Osteoblast (primary cell): Measurements from ENCODE around the gene MYH13. TPM values are rescaled to one million over a fixed set of nuclear protein-coding genes. Genes with fewer than 3 reads are reported as not detected.

ENCODE experiments used
- DNase-seq: peaks from one replicate; pipeline ENCODE4 v3.0.0; 2011; ENCODE audit warnings: low spot score, mixed read lengths; ENCODE audit not compliant: insufficient read length; ENCODE audit errors: missing footprints
- H2AFZ ChIP-seq: 2 replicates; pipeline ENCODE4 v1.6.0; 2011; ENCODE audit warnings: mild to moderate bottlenecking, low read length
- H3K27ac ChIP-seq: 2 replicates; pipeline ENCODE4 v1.5.1; 2011; ENCODE audit warnings: mild to moderate bottlenecking, low read depth, low read length, moderate library complexity
- H3K27me3 ChIP-seq: 2 replicates; pipeline ENCODE4 v1.6.0; 2012; ENCODE audit warnings: mild to moderate bottlenecking, control low read depth, inconsistent platforms, low read length, moderate library complexity; ENCODE audit not compliant: insufficient read depth
- H3K36me3 ChIP-seq: 2 replicates; pipeline ENCODE4 v1.5.1; 2011; ENCODE audit warnings: mild to moderate bottlenecking, low read length, control low read depth, moderate library complexity; ENCODE audit not compliant: insufficient read depth
- H3K4me1 ChIP-seq: 2 replicates; pipeline ENCODE4 v1.5.1; 2011; ENCODE audit warnings: mild to moderate bottlenecking, low read length, control low read depth, moderate library complexity; ENCODE audit not compliant: insufficient read depth
- H3K4me2 ChIP-seq: 2 replicates; pipeline ENCODE4 v1.6.0; 2011; ENCODE audit warnings: mild to moderate bottlenecking, low read length; ENCODE audit not compliant: insufficient read depth
- H3K4me3 ChIP-seq: fragments of 200-600 bp; sonication (generic); 3 replicates; pipeline ENCODE4 v1.5.1; 2012; ENCODE audit warnings: mild to moderate bottlenecking, low read length, inconsistent platforms; ENCODE audit not compliant: insufficient read depth
- H3K79me2 ChIP-seq: 2 replicates; pipeline ENCODE4 v1.6.0; 2012; ENCODE audit warnings: mild to moderate bottlenecking, low read length, control low read depth, inconsistent platforms; ENCODE audit not compliant: insufficient read depth
- H3K9me3 ChIP-seq: 2 replicates; pipeline ENCODE4 v1.5.1; 2011; ENCODE audit warnings: low read depth, low read length, control low read depth
- H4K20me1 ChIP-seq: 2 replicates; pipeline ENCODE4 v1.6.0; 2012; ENCODE audit warnings: mild to moderate bottlenecking, low read length, control low read depth; ENCODE audit not compliant: insufficient read depth
- total RNA-seq: library from RNA; depleted of rRNA; stranded (reverse); fragments of >200 nt; gene quantifications from 2 replicates; pipeline ENCODE4 v1.2.3, GENCODE V29; 2012
- TF ChIP-seq, protein P1 (sequence below): IDR thresholded peaks from 2 replicates; pipeline ENCODE4 v1.5.1; 2011; ENCODE audit warnings: mild to moderate bottlenecking, low read depth, low read length, moderate library complexity; ENCODE audit errors: extremely low read depth

The MYH13 gene
- total RNA-seq, 1 donor = not detected

DNA sequence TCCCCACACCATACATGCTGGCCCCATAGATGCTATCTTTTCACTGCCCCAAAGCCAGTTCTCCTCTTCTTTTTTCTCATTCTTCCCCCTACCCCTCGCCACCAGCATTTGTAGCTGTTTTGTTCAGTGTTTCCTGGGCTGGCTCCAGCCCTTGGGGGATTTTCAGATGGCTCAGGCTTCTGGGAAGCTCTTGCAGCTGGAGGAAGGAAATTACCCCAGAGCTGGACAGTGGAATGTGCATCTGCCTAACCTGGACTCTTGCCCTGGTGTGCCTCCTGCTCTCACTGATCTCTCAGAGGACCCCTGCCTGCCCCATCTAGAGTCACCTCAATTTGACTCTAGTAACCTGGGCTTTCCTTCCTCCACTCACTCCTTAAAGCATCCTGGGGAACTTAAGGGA is 82.8 kb downstream of the MYH13 start:
- no peaks in the 10 kb centered on the region for H3K79me2 ChIP-seq
- DNase-seq = no peak
- H3K9me3 ChIP-seq = no peaks in the 10 kb centered on the region
- no peaks in the 10 kb centered on the region for H3K27me3 ChIP-seq
- no peaks in the 10 kb centered on the region for H3K4me1 ChIP-seq
- H2AFZ ChIP-seq = no peak overlapping the region
- H4K20me1 ChIP-seq = no peaks in the 10 kb centered on the region
- H3K4me2 ChIP-seq = no peak overlapping the region
- no peaks in the 10 kb centered on the region for H3K36me3 ChIP-seq
- no peak overlapping the region for H3K27ac ChIP-seq
- TF ChIP-seq, protein P1, sequence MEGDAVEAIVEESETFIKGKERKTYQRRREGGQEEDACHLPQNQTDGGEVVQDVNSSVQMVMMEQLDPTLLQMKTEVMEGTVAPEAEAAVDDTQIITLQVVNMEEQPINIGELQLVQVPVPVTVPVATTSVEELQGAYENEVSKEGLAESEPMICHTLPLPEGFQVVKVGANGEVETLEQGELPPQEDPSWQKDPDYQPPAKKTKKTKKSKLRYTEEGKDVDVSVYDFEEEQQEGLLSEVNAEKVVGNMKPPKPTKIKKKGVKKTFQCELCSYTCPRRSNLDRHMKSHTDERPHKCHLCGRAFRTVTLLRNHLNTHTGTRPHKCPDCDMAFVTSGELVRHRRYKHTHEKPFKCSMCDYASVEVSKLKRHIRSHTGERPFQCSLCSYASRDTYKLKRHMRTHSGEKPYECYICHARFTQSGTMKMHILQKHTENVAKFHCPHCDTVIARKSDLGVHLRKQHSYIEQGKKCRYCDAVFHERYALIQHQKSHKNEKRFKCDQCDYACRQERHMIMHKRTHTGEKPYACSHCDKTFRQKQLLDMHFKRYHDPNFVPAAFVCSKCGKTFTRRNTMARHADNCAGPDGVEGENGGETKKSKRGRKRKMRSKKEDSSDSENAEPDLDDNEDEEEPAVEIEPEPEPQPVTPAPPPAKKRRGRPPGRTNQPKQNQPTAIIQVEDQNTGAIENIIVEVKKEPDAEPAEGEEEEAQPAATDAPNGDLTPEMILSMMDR = no peak
- H3K4me3 ChIP-seq = no peak overlapping the region

DNA sequence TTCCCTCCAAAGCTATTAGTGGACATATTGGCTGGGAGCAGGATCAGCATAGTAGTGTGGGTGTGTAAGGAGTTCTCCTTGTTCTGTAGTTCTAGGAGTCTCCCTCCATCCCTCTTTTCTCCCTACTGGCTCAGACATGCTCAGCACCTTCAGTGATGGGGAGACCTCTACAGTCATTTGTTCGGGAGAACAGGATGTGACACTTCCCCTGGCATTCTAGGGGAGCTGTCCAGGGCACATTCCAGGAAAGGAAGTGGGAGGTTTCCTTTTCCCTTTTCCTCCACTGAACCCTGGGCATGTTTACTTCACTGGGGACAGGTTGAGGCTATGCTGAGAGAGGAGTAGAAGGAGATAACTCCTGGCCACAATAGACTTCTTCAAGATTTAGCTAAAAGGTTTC is 86.5 kb downstream of the MYH13 start:
- Histone ChIP-seq H3K27me3 (no peaks in the 10 kb centered on the region), H3K4me1 (no peaks in the 10 kb centered on the region), H2AFZ (no peak overlapping the region), H3K79me2 (no peaks in the 10 kb centered on the region), H3K9me3 (no peaks in the 10 kb centered on the region), H3K36me3 (no peaks in the 10 kb centered on the region), H3K4me3 (no peak overlapping the region), H3K27ac (no peak overlapping the region), H4K20me1 (no peaks in the 10 kb centered on the region), H3K4me2 (no peak overlapping the region)
- no peak for DNase-seq
- TF ChIP-seq, protein P1 = no peak

DNA sequence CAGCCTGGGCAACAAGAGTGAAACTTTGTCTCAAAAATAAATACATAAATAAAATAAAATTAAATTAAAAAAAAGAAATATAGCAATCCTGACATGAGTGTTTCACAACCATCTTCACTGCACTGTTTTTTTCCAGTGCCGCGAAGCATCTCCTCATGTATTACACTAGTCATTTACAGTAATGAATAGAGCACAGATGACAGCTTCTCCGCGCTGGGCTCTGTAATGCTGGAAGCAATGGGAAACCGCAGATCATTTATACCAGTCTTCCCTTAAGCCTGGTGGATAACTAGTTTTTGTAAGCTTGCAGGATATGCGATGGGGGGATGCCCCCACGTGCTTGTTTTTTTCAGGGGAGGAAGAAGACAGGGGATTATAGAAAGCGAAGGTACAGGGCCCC is 86.9 kb downstream of the MYH13 start:
- no peak overlapping the region for H3K27ac ChIP-seq
- H3K9me3 ChIP-seq = no peaks in the 10 kb centered on the region
- H4K20me1 ChIP-seq = no peaks in the 10 kb centered on the region
- H3K4me1 ChIP-seq = no peaks in the 10 kb centered on the region
- no peaks in the 10 kb centered on the region for H3K27me3 ChIP-seq
- no peaks in the 10 kb centered on the region for H3K79me2 ChIP-seq
- TF ChIP-seq, protein P1 = no peak
- no peak overlapping the region for H3K4me3 ChIP-seq
- no peak overlapping the region for H3K4me2 ChIP-seq
- H3K36me3 ChIP-seq = no peaks in the 10 kb centered on the region
- DNase-seq = no peak
- no peak overlapping the region for H2AFZ ChIP-seq

DNA sequence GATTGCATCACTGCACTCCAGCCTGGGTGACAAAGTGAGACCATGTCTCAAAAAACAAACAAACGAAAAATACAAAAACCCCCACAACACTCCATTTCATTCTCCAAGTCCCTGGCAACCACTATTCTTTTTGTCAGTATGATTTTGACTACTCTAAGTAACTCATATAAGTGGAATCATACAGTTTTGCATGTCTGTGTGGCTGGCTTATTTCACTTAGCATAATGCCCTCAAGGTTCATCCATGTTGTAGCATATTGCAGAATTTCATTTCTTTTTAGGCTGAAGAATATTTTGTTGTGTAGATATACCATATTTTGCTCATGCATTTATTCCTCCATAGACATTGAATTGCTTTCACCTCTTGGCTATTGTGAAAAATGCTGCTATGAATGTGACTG is 92.7 kb downstream of the MYH13 start:
- no peak overlapping the region for H3K27ac ChIP-seq
- TF ChIP-seq, protein P1 = no peak
- H4K20me1 ChIP-seq = no peaks in the 10 kb centered on the region
- no peak overlapping the region for H2AFZ ChIP-seq
- H3K79me2 ChIP-seq = no peaks in the 10 kb centered on the region
- no peaks in the 10 kb centered on the region for H3K36me3 ChIP-seq
- H3K4me1 ChIP-seq = no peaks in the 10 kb centered on the region
- no peak for DNase-seq
- no peak overlapping the region for H3K4me2 ChIP-seq
- no peaks in the 10 kb centered on the region for H3K27me3 ChIP-seq
- no peak overlapping the region for H3K4me3 ChIP-seq
- no peaks in the 10 kb centered on the region for H3K9me3 ChIP-seq
